A673 (cell line): ENCODE data around the gene RORC. TPM values are rescaled to one million over a fixed set of nuclear protein-coding genes. Genes with fewer than 3 reads are reported as not detected.
"Not testable (repeated sequence)": the region's sequence is repeated elsewhere in the genome, so short reads cannot be mapped to it uniquely, and the experiment has no call there.

Experiments
- BruUV-seq: library from RNA; stranded (reverse); fragments of 400-500 nt; replicated peaks from 2 replicates; lab custom pipeline; 2021; lab: Mats Ljungman, UMichigan
- CTCF ChIA-PET: fragments of 300-600 bp; sonication (Branson Sonifier 250); formaldehyde crosslinking; loops from one replicate; lab custom pipeline; 2022; ENCODE audit warnings: antibody characterized with exemption; lab: Charles Lee
- POLR2A ChIA-PET: fragments of 300-600 bp; sonication (Branson Sonifier 250); formaldehyde crosslinking; loops from one replicate; lab custom pipeline; 2022; ENCODE audit warnings: antibody characterized with exemption; ENCODE audit not compliant: low non-redundant PET; lab: Charles Lee
- DNase-seq: peaks from one replicate; pipeline ENCODE4 v3.0.0-alpha.2; 2015; ENCODE audit warnings: low spot score
- H3K27ac ChIP-seq: fragments of 200-600 bp; sonication (generic); 2 replicates; pipeline ENCODE4 v1.5.1; 2016; ENCODE audit warnings: mixed run types, low read depth, mild to moderate bottlenecking, mixed read lengths, antibody characterized with exemption, low read length; ENCODE audit not compliant: poor library complexity, severe bottlenecking
- H3K27me3 ChIP-seq: fragments of 200-600 bp; sonication (generic); replicated peaks from 2 replicates; pipeline ENCODE4 v1.6.1; 2017; ENCODE audit warnings: mixed run types, low read depth, mild to moderate bottlenecking, mixed read lengths, antibody characterized with exemption, low read length; ENCODE audit not compliant: insufficient read depth, poor library complexity
- H3K36me3 ChIP-seq: fragments of 200-600 bp; sonication (generic); 2 replicates; pipeline ENCODE4 v1.6.1; 2016; ENCODE audit warnings: mixed run types, mild to moderate bottlenecking, mixed read lengths, antibody characterized with exemption, low read length; ENCODE audit not compliant: insufficient read depth, poor library complexity, severe bottlenecking
- H3K4me1 ChIP-seq: fragments of 200-600 bp; sonication (generic); 2 replicates; pipeline ENCODE4 v1.6.1; 2017; ENCODE audit warnings: mixed run types, mild to moderate bottlenecking, mixed read lengths, antibody characterized with exemption, low read length; ENCODE audit not compliant: insufficient read depth, poor library complexity, severe bottlenecking
- H3K4me3 ChIP-seq: fragments of 200-600 bp; sonication (generic); 2 replicates; pipeline ENCODE4 v1.5.1; 2016; ENCODE audit warnings: low read depth, mixed run types, mild to moderate bottlenecking, mixed read lengths, low read length; ENCODE audit not compliant: poor library complexity, severe bottlenecking
- H3K9me3 ChIP-seq: fragments of 200-600 bp; sonication (generic); 2 replicates; pipeline ENCODE4 v1.6.1; 2016; ENCODE audit warnings: mixed run types, low read depth, mild to moderate bottlenecking, mixed read lengths, antibody characterized with exemption, low read length; ENCODE audit not compliant: poor library complexity, severe bottlenecking
- EZH2 ChIP-seq: fragments of 200-600 bp; sonication (generic); IDR thresholded peaks from 2 replicates; pipeline ENCODE4 v1.6.1; 2017; ENCODE audit warnings: borderline replicate concordance, low read depth, mild to moderate bottlenecking, mixed read lengths, antibody characterized with exemption, low read length; ENCODE audit not compliant: poor library complexity, severe bottlenecking
- intact Hi-C: fragments of 100-400 bp; cut with micrococcal nuclease; formaldehyde crosslinking; loops from one replicate; pipeline ENCODE4 v1.10.0; 2022; ENCODE audit not compliant: unreplicated experiment
- total RNA-seq: library from RNA; stranded (reverse); gene quantifications from 2 replicates; pipeline ENCODE4 v1.2.3, GENCODE V29; 2021
- TF ChIP-seq, protein P1 (sequence below): fragments of 300-800, 200-600 bp; sonication (generic); conservative IDR thresholded peaks from 2 replicates; pipeline ENCODE4 v1.5.1; 2017; ENCODE audit warnings: low read depth, mild to moderate bottlenecking, antibody characterized with exemption, low read length, moderate library complexity, mixed read lengths

The RORC gene
- total RNA-seq, 1 experiment from 2014 or later = not detected

DNA sequence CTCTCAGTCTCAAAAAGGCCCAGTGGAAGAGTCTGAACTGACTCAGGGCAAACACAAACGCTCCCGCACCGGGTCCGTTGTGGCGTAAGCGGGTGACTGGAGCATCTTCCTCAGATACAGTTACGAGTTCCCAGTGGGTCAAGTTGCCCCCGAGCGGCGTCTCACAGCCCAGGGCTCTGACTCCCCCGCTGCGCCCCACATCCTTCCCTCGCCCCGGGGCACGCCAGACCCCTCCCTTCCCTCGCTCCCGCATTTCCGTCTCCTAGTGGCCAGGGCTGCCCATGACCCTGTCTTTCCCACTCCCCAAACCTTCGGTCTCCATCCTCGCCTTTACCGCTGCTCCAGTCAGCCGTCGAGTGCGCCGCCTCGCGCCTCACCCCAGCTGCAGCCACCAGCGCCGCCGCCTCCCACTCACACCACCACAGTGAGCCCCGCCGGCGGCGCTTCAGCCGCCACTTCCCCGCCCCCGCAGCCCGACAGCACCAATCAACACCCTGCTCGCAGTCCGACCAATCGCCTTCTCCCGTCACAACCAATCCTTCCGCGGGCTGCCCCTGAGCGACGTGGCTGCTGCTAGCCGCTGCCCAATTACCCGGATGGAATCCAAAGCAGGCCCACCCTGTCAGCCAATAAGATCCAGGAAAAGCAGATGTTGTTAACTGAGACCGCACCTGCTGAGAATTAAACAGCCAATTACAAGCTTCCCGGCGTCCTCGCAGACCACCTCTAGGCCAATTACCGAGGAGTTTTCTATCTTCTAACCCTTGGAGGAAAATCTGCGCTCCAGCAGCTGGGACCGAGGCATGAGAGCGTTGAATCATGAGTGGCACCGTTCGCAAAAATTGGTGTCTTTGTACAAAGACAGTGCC, 41.3 kb downstream of the RORC start, which contains the start of gene TDRKH:
TDRKH (minus strand) TSS at position 430 of the 869 bp plus-strand sequence. CDS start 7,478 bp downstream, outside the sequence.
- DNase-seq = peak; percentile 99
- Histone ChIP-seq H3K27me3 (peaks cover 19% of the 10 kb centered on the region), H3K27ac (no peak within 1 kb of the TSS), H3K36me3 (no peaks in the 10 kb centered on the region), H3K4me3 (peak within 1 kb of the TSS; percentile 56), H3K4me1 (peaks cover 9% of the 10 kb centered on the region), H3K9me3 (no peaks in the 10 kb centered on the region)
- ChIA-PET POLR2A (no interaction called here), CTCF (no interaction called here)
- intact Hi-C loops = no loop called here
- TF ChIP-seq EZH2 = no peak
- TF ChIP-seq, protein P1, sequence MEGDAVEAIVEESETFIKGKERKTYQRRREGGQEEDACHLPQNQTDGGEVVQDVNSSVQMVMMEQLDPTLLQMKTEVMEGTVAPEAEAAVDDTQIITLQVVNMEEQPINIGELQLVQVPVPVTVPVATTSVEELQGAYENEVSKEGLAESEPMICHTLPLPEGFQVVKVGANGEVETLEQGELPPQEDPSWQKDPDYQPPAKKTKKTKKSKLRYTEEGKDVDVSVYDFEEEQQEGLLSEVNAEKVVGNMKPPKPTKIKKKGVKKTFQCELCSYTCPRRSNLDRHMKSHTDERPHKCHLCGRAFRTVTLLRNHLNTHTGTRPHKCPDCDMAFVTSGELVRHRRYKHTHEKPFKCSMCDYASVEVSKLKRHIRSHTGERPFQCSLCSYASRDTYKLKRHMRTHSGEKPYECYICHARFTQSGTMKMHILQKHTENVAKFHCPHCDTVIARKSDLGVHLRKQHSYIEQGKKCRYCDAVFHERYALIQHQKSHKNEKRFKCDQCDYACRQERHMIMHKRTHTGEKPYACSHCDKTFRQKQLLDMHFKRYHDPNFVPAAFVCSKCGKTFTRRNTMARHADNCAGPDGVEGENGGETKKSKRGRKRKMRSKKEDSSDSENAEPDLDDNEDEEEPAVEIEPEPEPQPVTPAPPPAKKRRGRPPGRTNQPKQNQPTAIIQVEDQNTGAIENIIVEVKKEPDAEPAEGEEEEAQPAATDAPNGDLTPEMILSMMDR = peak; percentile 44; the same call in 1 of the 2 replicates
- BruUV-seq = no TSS peak

DNA sequence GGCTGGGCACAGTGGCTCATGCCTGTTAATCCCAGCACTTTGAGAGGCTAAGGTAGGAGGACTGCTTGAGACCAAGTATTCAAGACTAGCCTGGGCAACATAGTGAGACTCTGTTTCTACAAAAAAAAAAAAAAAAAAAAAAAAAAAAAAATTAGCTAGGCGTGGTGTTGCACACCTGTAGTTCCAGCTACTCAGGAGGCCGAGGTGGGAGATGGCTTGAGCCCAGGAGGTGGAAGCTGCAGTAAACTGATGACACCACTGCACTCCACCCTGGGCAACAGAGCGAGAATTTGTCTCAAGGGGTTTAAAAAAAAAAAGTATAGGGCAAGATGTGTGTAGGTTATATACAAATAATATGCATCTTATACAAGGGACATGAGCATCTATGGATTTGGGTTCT, 43.9 kb downstream of the RORC start:
- intact Hi-C loops = no loop called here
- H3K36me3 ChIP-seq = no peaks in the 10 kb centered on the region
- H3K27me3 ChIP-seq = peaks cover 32% of the 10 kb centered on the region
- BruUV-seq = no TSS peak
- no peak overlapping the region for H3K27ac ChIP-seq
- POLR2A ChIA-PET = no interaction called here
- CTCF ChIA-PET = no interaction called here
- DNase-seq = no peak
- H3K4me3 ChIP-seq = no peak overlapping the region
- no peak for TF ChIP-seq EZH2
- TF ChIP-seq, protein P1 = no peak
- H3K9me3 ChIP-seq = no peaks in the 10 kb centered on the region
- peaks cover 9% of the 10 kb centered on the region for H3K4me1 ChIP-seq

DNA sequence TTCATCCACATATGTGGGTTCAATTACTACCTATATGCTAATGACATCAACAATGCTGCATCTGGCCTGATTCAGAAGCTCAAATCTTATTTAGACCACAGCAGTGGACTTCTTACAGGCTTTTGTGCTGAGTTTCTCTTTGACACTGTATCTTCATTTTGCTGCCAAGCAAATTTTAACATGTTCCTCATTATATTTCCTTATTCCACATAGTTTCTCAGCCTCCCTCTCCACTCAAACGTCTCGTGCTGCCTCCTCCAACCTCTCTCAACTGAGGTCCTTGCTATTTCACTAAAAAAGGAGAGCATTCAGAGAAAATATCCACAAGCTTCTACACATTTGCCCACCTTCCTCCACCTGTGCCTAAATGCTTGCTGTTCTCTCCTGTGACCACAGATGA, 47.8 kb downstream of the RORC start:
- CTCF ChIA-PET = no interaction called here
- no peaks in the 10 kb centered on the region for H3K36me3 ChIP-seq
- no peaks in the 10 kb centered on the region for H3K9me3 ChIP-seq
- no peaks in the 10 kb centered on the region for H3K4me1 ChIP-seq
- no TSS peak for BruUV-seq
- no peak for TF ChIP-seq EZH2
- no peak overlapping the region for H3K27ac ChIP-seq
- intact Hi-C loops = no loop called here
- no peak for DNase-seq
- peaks cover 22% of the 10 kb centered on the region for H3K27me3 ChIP-seq
- H3K4me3 ChIP-seq = no peak overlapping the region
- POLR2A ChIA-PET = no interaction called here

DNA sequence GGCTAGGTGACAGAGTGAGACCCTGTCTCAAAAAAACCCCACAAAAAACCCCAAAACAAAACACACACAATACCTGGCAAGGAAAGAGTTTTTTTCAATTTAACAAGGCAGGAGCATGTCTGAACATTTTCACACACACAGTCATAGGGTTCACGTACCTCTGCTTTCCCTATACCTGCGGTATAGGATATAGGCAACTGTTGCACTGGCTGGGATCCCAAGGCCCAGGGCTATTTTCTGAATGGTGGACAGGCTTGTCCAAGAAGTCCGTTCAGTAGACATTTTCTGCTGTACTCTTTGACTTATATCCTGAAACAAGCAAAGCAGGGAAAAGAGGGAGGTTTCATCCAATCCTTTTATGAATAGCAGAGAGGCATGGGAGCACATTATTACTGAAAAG, 48.9 kb downstream of the RORC start:
- BruUV-seq = no TSS peak
- ChIA-PET POLR2A (no interaction called here), CTCF (no interaction called here)
- intact Hi-C loops = no loop called here
- no peak overlapping the region for H3K27ac ChIP-seq
- H3K4me1 ChIP-seq = no peaks in the 10 kb centered on the region
- H3K9me3 ChIP-seq = no peaks in the 10 kb centered on the region
- H3K36me3 ChIP-seq = no peaks in the 10 kb centered on the region
- TF ChIP-seq, protein P1 = no peak
- TF ChIP-seq EZH2 = no peak
- peaks cover 22% of the 10 kb centered on the region for H3K27me3 ChIP-seq
- no peak for DNase-seq
- H3K4me3 ChIP-seq = no peak overlapping the region

DNA sequence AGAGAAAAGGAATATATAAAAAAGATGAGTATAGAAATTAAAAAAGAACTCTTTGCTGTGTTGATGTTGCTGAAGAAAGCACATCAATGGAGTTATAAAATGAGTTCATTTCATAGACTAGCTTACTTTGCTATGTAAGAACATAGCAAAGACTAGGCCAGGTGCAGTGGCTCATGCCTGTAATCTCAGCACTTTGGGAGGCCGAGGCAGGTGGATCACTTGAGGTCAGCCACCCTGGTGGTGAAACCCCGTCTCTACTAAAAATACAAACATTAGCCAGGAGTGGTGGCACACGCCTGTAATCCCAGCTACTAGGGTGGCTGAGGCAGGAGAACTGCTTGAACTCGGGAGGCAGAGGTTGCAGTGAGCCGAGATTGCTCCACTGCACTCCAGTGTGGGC, 49.6 kb downstream of the RORC start:
- H3K36me3 ChIP-seq, H3K4me1 ChIP-seq, H3K9me3 ChIP-seq, H3K27ac ChIP-seq, CTCF ChIA-PET, H3K4me3 ChIP-seq, BruUV-seq, POLR2A ChIA-PET, intact Hi-C loops, DNase-seq: not testable (repeated sequence)
- peaks cover 22% of the 10 kb centered on the region for H3K27me3 ChIP-seq
